Smooth muscle cell of the brain vasculature (primary cell): Measurements from ENCODE around the gene CFDP1.
"Not testable (repeated sequence)": the region's sequence is repeated elsewhere in the genome, so short reads cannot be mapped to it uniquely, and the experiment has no call there.

Source experiments
- DNase-seq: peaks from one replicate; pipeline ENCODE4 v3.0.0-alpha.2; 2012; ENCODE audit warnings: low read depth, low spot score

The CFDP1 gene

DNA sequence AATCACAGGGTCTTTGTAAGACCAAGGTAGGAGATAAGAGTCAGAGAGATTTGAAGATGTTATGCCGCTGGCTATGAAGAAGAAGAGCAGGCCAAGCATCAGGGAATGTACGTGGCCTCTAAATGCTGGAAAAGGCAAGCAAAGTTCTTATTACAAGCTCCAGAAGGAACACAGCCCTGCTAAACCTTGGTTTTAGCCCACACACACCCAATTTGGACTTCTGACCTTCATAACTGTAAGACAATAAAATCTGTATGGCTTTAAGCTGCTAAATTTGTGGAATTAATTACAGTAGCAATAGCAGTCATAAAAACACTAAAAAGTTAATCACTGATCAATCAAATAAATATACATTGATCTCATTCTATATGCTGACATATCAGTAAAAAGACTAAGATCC, 25.1 kb upstream of the CFDP1 start:
- no peak for DNase-seq

DNA sequence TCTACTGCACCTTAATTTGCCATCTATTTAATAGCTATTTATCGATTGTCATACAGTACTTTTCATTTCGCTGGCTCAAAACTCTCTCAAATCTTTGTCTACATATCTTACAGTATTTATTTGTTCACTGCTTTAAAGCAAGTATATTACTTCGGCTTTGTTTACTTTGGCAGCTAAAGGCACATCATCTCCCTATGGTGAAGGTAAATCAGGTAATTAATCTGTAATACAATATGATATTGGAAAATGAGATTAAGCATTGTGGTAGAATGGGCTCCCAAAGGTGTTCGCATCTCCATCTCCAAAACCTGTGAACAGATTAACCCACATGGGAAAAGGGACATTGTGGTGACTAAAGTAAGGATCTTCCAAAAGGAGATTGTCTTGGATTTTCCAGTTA, 24.7 kb upstream of the CFDP1 start:
- DNase-seq = no peak

DNA sequence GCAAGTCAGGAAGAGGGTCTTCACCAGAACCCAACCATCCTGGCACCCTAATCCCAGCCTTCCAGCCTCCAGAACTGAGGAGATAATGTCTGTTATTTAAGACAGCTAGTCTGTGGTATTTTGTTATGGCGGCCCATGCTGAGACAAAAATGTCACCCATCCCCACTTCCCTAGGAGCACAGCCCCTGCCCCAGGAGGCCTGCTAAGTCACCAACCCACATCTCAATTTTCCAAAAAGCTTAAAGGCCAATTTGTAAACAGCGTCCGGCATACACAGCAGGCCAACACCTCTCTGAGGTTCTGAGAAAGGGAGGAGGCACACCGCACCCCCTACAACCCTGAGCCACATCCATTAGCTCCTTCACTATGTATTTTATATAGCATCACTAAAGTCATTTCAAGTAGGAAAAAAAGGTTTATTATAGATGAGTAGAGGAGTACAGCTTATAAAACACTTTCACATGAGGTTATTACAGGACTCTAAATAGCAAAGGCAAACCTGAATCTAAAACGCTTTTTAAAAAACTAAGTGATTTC, 24.2 kb upstream of the CFDP1 start:
- no peak for DNase-seq

DNA sequence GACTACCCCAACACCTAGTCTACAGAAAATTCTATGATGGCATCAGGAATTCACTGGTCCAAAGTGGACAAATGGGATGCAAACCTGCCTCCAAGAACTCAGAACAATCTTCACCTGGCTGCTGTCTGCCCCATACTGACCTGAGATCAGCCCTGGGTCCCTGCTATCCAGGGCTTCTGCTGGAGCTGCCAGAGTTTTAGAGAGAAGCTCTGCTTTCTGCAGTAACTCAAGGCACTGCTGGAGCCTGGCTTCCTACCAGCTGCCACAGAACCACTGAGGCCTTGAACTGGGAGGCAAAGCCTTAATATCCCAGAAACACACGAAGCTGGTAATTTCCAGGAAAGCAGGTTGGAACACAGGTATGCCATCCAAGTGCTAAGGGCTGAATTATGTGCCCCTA, 23.7 kb upstream of the CFDP1 start:
- no peak for DNase-seq

DNA sequence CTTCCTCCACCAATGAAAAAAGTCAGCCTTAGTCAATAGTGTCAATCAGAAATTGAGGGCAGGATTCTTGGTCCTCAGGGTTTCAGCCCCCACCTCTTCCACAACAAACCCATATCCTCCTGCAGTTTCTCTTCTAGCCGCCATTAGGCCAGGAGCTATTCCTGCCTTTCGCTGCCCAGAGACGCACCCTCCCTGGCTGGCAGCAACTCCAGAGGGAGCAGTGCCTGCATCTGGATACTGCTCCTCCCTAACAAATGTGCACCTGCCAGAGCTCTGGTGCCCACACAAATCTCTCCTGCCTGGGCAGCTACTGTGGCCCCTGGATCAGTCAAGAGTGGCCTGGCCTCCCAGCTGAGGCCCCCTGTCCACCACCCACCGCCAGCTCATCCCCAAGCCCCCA, 23.2 kb upstream of the CFDP1 start:
- DNase-seq = not testable (repeated sequence)

DNA sequence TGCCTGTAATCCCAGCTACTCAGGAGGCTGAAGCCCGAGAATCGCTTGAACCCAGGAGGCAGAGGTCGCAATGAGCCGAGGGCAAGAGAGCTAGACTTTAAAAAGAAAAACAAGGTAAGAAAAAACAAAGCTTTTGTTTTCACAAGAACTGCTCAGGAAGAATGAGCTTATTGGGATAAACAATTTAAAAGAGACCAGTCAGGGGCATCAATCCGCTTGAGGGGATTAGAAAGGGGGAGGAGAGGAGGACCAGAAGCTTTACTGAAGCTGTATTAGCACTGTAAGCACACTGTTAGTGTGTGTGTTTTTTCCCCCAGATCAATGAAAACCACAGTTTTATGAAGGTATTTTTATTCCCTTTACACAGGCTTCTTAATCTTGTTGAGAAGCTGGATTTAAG, 22.4 kb upstream of the CFDP1 start:
- DNase-seq = no peak

DNA sequence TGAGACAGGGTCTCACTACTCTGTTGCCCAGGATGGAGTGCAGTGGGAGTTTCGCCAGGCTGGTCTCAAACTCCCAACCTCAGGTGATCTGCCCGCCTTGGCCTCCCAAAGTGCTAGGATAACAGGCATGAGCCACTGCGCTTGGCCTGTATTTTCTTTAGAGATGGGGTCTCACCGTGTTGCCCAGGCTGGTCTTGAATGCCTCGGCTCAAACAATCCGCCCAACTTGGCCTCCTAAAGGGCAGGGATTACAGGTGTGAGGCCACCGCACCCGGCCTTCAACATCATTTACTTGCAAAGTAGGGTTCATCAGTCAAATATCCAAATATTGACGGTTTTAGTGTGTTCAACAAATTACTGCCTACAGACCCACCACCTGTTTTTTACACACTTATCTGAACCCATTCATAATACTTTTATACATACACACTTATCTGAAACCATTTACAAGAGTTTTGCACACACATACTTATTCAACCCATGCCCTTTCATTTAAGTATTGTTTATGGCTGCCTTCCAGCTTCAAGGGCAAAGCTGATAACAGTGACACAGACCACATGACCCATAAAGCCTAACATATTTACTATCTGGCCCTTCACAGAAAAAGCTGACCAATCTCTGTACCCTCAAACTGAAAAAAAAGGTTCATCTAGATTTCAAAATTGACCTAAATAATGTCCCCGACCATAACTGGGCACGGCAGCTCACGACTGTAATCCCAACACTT, 19.3 kb upstream of the CFDP1 start:
- DNase-seq = no peak

DNA sequence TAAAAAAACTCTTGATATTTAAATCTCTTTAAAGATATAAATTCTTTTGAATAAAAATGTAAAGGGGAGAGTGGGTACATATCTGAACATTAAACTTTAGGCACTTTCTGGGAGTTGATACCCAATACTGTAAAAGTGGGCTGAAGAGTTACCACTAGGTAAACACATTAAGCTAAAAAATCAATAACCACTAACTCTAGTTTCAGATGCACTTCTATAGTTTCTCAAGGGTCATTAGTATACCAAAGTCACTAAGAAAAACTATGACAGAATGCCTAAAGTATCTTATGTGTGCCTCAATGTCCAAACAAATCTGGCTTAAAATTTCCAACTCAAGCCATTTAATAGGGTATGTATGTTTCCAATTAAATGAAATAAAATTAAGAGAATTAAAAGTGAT, 13.1 kb upstream of the CFDP1 start:
- DNase-seq = no peak

DNA sequence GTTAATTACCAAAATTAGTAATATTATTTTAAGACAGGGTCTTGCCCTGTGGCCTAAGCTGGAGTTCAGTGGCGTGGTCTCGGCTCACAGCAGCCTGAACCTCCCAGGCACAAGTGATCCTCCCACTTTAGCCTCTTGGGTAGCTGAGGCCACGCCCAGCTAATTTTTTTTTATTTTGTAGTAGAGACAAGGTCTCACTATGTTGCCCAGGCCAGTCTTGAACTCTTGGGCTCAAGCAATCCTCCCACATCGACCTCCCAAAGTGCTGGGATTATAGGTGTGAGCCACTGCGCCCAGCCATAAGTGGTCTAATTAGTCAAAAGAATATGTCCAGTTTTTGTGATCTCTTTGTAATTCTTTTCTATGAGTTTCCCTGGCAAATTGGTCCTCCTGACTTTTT, 12.0 kb upstream of the CFDP1 start:
- DNase-seq = no peak

DNA sequence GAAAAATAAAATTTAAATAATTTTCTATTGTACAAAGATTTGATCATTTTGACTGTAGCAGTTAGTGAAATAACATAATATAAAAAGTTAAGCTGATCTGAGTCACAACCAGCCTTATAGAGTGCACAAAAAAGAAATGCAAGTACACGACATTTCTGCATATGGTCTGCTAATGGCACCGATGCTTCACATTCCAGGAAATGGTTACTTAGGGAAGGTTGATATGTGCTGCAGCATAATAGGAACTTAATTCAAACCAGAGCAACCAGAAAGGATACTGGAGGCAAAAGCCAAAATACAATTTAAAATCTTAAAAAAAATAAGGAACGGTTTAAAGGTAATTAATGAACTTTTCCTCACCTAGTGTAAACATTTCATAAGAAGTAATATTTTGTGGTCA, 10.0 kb upstream of the CFDP1 start:
- DNase-seq = no peak

DNA sequence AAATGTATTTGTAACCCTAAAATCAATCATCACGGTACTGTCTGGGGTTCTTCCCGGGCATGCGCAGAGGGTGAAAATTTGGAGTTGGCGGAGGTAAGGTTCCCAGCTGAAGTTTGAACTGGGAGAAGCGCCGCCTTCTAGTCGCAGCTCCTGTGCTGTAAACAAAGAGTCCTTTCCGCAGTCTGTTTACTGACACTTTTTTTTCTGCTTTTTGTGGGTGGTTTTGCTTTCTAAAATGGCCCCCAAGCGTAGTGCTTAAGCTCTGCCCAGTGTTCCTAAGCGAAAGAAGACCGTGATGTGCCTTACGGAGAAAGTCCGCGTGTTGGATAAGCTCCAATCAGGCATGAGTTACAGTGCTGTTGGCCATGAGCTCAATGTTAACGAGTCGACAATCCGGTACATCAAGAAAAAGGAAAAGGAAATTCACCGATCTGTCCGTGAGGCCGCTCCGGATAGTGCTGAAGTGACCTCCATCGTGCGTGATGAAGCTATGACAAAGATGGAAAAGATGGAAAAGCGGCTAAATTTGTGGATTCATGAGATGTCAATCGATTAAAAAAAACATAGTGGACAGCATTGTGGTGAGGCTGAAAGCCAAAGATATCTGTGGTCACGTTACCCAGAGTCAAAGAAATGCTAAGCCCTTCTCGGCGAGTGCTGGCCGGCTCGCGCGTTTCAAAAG, 570 bp upstream of the CFDP1 start:
- peak; percentile 84 for DNase-seq

DNA sequence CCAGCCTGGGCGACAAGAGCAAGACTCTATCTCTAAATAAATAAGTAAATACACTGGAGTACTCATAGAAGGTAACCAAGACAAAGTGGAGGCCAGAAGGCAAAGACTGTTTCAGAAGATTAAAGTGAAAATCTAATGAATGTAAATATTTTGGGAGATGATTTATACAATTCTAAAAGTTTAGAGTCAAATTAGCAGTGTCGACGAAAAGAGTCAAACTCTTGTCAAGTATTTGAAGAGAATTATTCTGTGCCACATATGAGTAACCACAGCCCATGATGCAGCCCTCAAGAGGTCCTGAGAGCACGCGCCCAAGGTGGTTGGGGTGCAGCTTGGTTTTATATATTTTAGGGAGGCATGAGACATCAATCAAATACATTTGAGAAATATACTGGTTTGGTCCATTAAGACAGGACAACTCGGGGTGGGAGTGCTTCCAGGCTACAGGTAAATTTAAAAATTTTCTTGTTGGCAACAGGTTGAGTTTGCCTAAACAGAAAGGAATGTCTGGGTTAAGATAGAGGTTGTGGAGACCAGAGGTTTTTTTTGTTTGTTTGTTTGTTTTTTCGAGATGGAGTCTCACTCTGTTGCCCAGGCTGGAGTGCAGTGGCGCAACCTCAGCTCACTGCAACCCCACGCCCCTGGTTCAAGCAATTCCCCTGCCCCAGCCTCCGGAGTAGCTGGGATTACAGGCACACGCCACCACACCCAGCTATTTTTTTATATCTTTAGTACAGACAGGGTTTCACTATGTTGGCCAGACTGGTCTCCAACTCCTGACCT, 3.5 kb downstream of the CFDP1 start:
- DNase-seq = no peak

DNA sequence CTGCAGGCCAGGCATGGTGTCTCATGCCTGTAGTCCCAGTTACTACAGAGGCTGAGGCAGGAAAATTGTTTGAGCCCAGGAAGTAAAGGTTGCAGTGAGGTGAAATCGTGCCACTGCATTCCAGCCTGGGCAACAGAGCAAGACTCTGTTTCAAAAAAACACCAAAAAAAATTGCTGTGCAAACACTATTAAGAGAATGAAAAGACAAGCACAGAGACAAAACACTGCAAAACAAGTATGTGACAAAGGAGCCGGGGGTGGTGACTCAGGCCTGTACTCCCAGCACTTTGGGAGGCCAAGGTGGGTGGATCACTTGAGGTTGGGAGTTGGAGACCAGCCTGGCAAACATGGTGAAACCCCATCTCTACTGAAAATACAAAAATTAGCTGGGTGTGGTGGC, 6.8 kb downstream of the CFDP1 start:
- not testable (repeated sequence) for DNase-seq

DNA sequence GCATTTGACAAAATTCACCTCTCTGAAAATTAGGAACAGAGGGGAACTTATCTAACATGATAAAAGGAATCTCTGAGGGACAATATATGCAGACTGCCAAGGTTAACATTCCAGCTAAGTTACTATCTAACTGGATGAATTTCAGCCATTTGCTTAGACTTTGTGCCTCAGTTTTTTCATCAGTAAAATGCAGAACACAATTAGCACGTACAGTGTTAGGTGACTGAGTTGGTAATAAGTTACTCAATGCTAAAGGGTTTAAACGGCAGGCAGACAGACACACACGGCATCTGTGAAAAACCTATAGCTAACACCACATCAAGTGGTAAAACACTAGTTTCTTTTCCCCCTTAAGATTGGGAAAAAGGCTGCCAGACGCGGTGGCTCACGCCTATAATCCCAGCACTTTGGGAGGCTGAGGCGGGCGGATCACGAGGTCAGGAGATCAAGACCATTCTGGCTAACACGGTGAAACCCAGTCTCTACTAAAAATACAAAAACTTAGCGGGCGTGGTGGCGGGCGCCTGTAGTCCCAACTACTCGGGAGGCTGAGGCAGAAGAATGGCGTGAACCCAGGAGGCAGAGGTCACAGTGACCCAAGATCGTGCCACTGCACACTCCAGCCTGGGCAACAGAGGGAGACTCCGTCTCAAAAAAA, 9.1 kb downstream of the CFDP1 start:
- DNase-seq = not testable (repeated sequence)

DNA sequence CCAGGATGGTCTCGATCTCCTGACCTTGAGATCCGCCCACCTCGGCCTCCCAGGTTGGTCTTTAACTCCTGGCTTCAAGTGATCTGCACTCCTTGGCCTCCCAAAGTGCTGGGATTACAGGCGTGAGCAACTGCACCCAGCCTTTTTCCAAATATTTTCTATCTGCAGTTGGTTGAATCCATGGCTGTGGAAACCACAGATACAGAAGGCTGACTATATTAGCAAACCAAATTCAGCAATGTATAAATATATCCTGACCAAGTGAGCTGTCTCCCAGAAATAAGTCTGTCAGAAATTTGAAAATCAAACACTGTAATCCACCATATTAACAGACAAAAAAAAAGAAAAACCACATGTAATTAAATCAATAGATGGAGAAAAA, 9.6 kb downstream of the CFDP1 start:
- no peak for DNase-seq

DNA sequence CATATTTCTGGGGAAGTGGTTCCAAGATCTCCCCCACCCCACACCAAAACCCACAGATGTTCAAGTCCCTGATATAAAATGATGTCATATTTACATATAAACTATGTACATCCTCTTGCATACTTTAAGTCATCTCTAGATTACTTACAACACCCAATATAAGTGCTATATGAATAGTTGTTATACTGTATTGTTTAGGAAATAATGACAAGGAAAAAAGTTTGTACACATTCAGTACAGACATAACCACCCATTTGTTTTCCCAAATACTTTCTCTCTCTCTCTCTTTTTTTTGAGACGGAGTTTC, 11.5 kb downstream of the CFDP1 start:
- no peak for DNase-seq

DNA sequence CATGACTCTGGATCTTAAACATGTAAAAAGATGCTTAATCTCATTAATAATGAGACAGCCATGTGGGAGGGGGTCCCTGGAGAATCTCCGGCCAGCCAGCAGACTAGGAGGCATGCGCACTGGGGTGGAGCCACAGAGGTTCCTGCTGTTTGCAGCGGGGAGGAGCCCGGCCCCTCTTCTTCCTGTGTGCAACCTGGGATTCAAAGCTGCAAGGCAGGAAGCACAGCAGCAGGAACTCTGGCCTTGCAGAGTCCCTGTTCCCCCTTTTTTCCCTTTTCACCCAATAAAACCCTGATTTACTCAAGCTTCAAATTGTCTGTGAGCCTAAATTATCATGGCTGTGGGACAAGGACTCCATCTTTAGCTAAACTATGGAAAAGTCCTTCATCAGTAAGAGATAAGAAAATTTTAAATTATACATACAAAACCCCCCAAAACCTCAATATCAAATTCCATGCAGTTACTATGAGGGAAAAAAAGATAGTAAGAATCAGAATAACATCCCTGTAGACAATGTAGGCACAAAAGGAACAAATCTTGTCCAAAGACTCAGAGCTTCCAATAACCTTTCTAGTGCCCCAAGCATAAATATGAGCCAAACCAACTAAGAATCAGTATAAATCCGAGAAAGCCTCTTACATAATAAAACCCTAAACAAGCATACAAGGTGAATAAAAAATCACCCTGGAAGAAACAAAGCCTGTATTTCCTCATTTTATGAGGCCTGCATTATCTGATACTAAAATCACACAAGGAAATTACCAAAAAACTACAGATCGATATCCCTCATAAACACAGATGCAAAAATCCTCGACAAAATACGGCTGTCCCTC, 12.1 kb downstream of the CFDP1 start:
- peak; percentile 24 for DNase-seq

DNA sequence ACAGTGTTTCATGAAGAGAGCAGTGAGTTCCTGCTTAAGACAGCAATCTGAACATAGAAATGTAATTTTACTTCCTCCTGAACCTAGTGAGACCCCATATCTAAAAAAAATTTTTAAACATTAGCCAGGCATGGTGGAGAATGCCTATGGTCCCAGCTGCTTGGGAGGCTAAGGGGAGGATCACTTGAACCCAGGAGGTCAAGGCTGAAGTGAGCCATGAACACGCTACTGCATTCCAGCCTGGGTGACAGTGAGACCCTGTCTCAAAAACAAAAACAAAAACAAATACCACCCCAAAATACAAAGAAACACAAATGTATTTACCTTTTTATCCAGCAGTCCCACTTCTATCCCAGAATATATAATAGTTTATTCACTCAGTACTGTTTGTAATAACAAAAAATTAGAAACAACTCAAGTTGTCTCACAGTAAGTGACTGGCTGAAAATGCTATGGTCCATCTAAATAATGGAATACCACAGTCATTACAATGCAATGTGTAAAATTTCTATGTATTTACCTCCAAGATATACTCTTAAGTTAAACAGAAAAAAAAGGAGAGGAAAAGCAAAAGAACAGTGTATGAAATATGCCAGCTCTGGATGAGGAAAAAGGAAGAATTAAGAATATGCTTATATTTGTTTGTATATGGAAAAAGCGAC, 16.3 kb downstream of the CFDP1 start:
- DNase-seq = no peak

DNA sequence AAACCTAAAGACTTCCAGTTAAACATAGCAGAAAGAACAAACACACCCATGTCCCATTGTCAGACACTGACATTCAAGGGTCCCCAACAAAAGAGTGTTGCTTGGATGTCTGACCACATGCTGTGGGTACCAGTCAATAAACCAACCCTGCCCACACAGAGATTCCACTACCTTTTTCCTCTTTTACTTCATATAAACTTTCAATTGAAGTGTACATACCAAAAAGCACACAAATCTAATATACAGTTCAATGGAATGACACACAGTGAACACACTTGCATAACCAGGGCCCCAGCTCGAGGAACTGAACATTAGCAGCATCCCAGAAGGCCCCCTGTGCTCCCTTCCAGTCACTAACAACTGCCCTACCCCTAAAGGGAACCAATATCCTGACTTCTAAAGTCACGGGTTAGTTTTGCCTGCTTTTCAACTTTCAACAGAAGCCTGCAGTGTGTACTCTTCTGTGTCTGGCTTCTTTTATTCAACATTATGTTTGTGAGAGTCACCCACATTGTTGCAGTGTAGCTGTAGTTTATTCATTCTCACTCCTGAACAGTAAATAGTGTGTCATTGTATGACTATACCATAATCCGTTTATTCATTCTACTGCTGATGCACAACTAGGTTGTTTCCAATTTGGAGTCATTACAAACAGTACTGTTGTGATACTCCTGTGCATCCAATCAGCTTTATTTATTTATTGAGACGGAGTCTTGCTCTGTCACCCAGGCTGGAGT, 18.0 kb downstream of the CFDP1 start:
- no peak for DNase-seq

DNA sequence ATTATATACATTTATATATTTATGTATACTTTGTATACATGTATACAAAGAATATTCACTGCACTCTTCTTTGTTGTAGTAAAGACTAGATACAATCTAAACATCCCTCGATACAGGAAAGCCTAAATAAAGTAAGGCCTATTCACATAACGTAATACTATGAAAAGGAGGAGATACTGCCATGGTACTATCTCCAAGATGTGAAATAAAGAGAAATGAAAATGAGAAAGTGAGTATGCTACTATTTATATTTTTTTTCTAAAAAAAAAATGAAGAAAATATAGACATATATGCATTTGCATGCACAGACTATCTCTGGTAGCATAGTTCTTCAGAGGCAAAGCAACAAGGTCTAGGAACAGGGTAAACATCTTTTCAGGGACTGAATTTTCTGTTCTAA, 19.4 kb downstream of the CFDP1 start:
- DNase-seq = no peak
